Esophagus squamous epithelium (tissue), 4 donors: ENCODE results near the gene SLC25A13.

Experiments used
- POLR2A ChIP-seq, 4 donors: fragments of 450-650 bp; IDR thresholded peaks; one replicate each; pipeline ENCODE4 v1.6.1; 2017; ENCODE audit warnings: antibody characterized with exemption in 4 of 4, mild to moderate bottlenecking in 4 of 4, moderate library complexity in 3 of 4
- TF ChIP-seq, protein P1 (sequence below), 6 experiments: fragments of 450-650 bp in 4 of 6; fragments of 200-600 bp in 2 of 6; sonication (generic) in 2 of 6; IDR thresholded peaks; one replicate each; pipeline ENCODE4 v1.5.1; 2016 to 2019; ENCODE audit warnings: antibody characterized with exemption in 6 of 6, mild to moderate bottlenecking in 4 of 6, moderate library complexity in 4 of 6

DNA sequence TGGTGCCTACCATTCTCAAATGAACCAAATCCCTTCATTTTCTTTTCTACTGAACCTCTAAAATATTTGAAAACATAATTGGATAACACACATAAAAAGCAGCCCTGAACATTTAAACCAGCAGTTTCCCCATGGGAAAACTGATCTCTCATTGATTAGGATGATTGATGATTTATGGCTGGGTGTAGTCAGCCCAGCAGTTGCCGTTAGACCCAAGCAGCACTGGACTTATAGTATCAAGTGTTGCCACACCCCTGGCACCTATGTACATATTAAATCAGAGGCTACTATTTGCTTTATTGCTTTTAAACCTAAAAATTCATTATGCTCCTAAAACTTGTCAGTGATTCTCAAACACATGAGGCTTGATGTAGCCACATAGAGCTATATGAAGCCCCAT is 20.2 kb upstream of the SLC25A13 start:
- TF ChIP-seq, protein P1, sequence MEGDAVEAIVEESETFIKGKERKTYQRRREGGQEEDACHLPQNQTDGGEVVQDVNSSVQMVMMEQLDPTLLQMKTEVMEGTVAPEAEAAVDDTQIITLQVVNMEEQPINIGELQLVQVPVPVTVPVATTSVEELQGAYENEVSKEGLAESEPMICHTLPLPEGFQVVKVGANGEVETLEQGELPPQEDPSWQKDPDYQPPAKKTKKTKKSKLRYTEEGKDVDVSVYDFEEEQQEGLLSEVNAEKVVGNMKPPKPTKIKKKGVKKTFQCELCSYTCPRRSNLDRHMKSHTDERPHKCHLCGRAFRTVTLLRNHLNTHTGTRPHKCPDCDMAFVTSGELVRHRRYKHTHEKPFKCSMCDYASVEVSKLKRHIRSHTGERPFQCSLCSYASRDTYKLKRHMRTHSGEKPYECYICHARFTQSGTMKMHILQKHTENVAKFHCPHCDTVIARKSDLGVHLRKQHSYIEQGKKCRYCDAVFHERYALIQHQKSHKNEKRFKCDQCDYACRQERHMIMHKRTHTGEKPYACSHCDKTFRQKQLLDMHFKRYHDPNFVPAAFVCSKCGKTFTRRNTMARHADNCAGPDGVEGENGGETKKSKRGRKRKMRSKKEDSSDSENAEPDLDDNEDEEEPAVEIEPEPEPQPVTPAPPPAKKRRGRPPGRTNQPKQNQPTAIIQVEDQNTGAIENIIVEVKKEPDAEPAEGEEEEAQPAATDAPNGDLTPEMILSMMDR (IDR thresholded peaks at IDR 0.05) = no peak
- no peak for TF ChIP-seq POLR2A (IDR thresholded peaks at IDR 0.05)
